HepG2 (cell line): ENCODE results near the gene HDLBP. TPM values are rescaled to one million over a fixed set of nuclear protein-coding genes. Genes with fewer than 3 reads are reported as not detected.

Experiments used
- AHDC1 ChIP-seq: sonication (generic); formaldehyde crosslinking; IDR thresholded peaks from 2 replicates; pipeline ENCODE4 v1.5.1; 2020; ENCODE audit warnings: mild to moderate bottlenecking, missing genetic modification reagents, borderline replicate concordance
- FOXO4 ChIP-seq: sonication (generic); formaldehyde crosslinking; conservative IDR thresholded peaks from 2 replicates; pipeline ENCODE4 v1.8.1; 2023; ENCODE audit warnings: missing genetic modification reagents
- HHEX ChIP-seq: IDR thresholded peaks from 2 replicates; pipeline ENCODE4 v1.6.1; 2016; ENCODE audit warnings: control low read depth
- HNRNPH1 ChIP-seq: fragments of 200-400 bp; formaldehyde crosslinking; optimal IDR thresholded peaks from 2 replicates; pipeline ENCODE3; 2017; ENCODE audit warnings: mild to moderate bottlenecking, low read depth, low read length
- MAFK ChIP-seq, 2 experiments: IDR thresholded peaks in 1 of 2; conservative IDR thresholded peaks in 1 of 2; 2 replicates each; pipeline ENCODE4 v1.6.1; 2011; ENCODE audit warnings: improper control_type of control experiment in 2 of 2, low read length in 2 of 2
- PATZ1 ChIP-seq: sonication (generic); formaldehyde crosslinking; IDR thresholded peaks from 2 replicates; pipeline ENCODE4 v1.4.0; 2020; ENCODE audit warnings: missing genetic modification reagents
- SMAD3 ChIP-seq: sonication (generic); formaldehyde crosslinking; IDR thresholded peaks from 2 replicates; pipeline ENCODE4 v1.4.0; 2020; ENCODE audit warnings: missing genetic modification reagents
- TEAD3 ChIP-seq: optimal IDR thresholded peaks from 2 replicates; pipeline ENCODE3; 2016; ENCODE audit warnings: borderline replicate concordance
- TSC22D2 ChIP-seq: sonication (generic); formaldehyde crosslinking; IDR thresholded peaks from 2 replicates; pipeline ENCODE4 v1.5.1; 2020; ENCODE audit warnings: missing genetic modification reagents, mild to moderate bottlenecking, borderline replicate concordance
- ZNF224 ChIP-seq: sonication (generic); formaldehyde crosslinking; IDR thresholded peaks from 2 replicates; pipeline ENCODE4 v1.5.0; 2020; ENCODE audit warnings: mild to moderate bottlenecking, missing genetic modification reagents
- ZNF274 ChIP-seq: sonication (generic); formaldehyde crosslinking; IDR thresholded peaks from 2 replicates; pipeline ENCODE4 v1.5.1; 2020; ENCODE audit warnings: mild to moderate bottlenecking, missing genetic modification reagents
- ZNF282 ChIP-seq: fragments of 450-650 bp; IDR thresholded peaks from 2 replicates; pipeline ENCODE4 v1.6.1; 2018; ENCODE audit not compliant: partially characterized antibody
- ZNF296 ChIP-seq: sonication (generic); formaldehyde crosslinking; conservative IDR thresholded peaks from 2 replicates; pipeline ENCODE4 v1.5.0; 2020; ENCODE audit warnings: mild to moderate bottlenecking, missing genetic modification reagents
- ZNF33A ChIP-seq: sonication (generic); formaldehyde crosslinking; IDR thresholded peaks from 2 replicates; pipeline ENCODE4 v1.5.1; 2020; ENCODE audit warnings: missing genetic modification reagents, mild to moderate bottlenecking, moderate library complexity, borderline replicate concordance
- ZNF414 ChIP-seq: sonication (generic); formaldehyde crosslinking; IDR thresholded peaks from 2 replicates; pipeline ENCODE4 v1.5.0; 2020; ENCODE audit warnings: missing genetic modification reagents
- ZNF567 ChIP-seq: sonication (generic); formaldehyde crosslinking; IDR thresholded peaks from 2 replicates; pipeline ENCODE4 v1.8.1; 2023; ENCODE audit warnings: mild to moderate bottlenecking, missing genetic modification reagents, borderline replicate concordance
- ZNF800 ChIP-seq: sonication (generic); formaldehyde crosslinking; IDR thresholded peaks from 2 replicates; pipeline ENCODE4 v1.4.0; 2020; ENCODE audit warnings: missing genetic modification reagents
- ZSCAN25 ChIP-seq: sonication (generic); formaldehyde crosslinking; IDR thresholded peaks from 2 replicates; pipeline ENCODE4 v1.8.0; 2022; ENCODE audit warnings: mild to moderate bottlenecking, missing genetic modification reagents
- polyA plus RNA-seq, 8 experiments: library from polyadenylated mRNA; depleted of rRNA in 3 of 8; stranded (reverse) in 7 of 8; unstranded in 1 of 8; fragments of >200 nt; fragmentation: Illumina TruSeq in 4 of 8; extraction: Trizol in 4 of 8; gene quantifications; 2 replicates each; pipeline versions ENCODE4 v1.2.1 to v1.2.3, GENCODE V29; 2011 to 2016; ENCODE audit warnings: low read depth in 4 of 8, missing spikeins in 1 of 8, mixed read lengths in 1 of 8; ENCODE audit not compliant: insufficient read depth in 1 of 8
- total RNA-seq, 5 experiments: library from RNA; depleted of rRNA; stranded (reverse); fragments of >200 nt; fragmentation: Illumina TruSeq; extraction: Trizol; gene quantifications; 2 replicates each; pipeline ENCODE4 v1.2.3, GENCODE V29; 2016; ENCODE audit warnings: low read depth in 1 of 5

HDLBP gene
- total and polyA plus RNA-seq, 2 of the 13 experiments (the other 11 are each of a cell fraction or from before 2014, with no cell fraction given), result 464 to 707 TPM

- no peak for TF ChIP-seq ZSCAN25
- no peak for TF ChIP-seq HNRNPH1
- no peak for TF ChIP-seq ZNF224 (CRISPR knock-in tag)
- TF ChIP-seq ZNF274 (CRISPR knock-in tag), result no peak
- TF ChIP-seq MAFK (conservative IDR thresholded peaks at IDR 0.05 in 1 of 2, IDR thresholded peaks at IDR 0.05 in 1 of 2; ENCODE audit: low read length in 2 of 2), result peak; percentile 52 to 57; a peak in 3 of 4 replicates
- TF ChIP-seq HHEX (CRISPR knock-in tag), result 0 out of 2 replicates have a peak, but pooled peaks have one; percentile 9
- no peak for TF ChIP-seq ZNF296 (CRISPR knock-in tag)
- TF ChIP-seq ZNF33A (CRISPR knock-in tag), result no peak
- TF ChIP-seq ZNF414 (CRISPR knock-in tag), result no peak
- TF ChIP-seq ZNF800, result no peak
- 0 out of 2 replicates have a peak, but pooled peaks have one; percentile 12 for TF ChIP-seq PATZ1
- TF ChIP-seq AHDC1 (CRISPR knock-in tag), result no peak
- TF ChIP-seq FOXO4 (CRISPR knock-in tag), result no peak
- no peak for TF ChIP-seq SMAD3 (CRISPR knock-in tag)
- TF ChIP-seq ZNF282, result no peak
- no peak for TF ChIP-seq TSC22D2 (CRISPR knock-in tag)
- TF ChIP-seq ZNF567, result no peak
- TF ChIP-seq TEAD3, result peak; percentile 11
Observed at GRCh38 chr2:241274127-241274526, 41.3 kb downstream of the HDLBP start (continued).
